Measurements from ENCODE around the gene ZNF385B.

GRCh38 chr2:179556425-179556824 is 305.0 kb downstream of the ZNF385B start:
- TF ChIP-seq CTCF (IDR thresholded peaks at IDR 0.05): no peak
- TF ChIP-seq EZH2 (IDR thresholded peaks at IDR 0.05; ENCODE audit: borderline replicate concordance, insufficient read depth, low read depth, low read length, poor library complexity, severe bottlenecking): no peak

All from B cell (primary cell).